ENCODE data around the gene MATN1.

The MATN1 gene

GRCh38 chr1:30687886-30688285 lies 35.5 kb downstream of the MATN1 start:
- no peak overlapping the region for H3K4me3 ChIP-seq (ENCODE audit: control insufficient read depth, low read depth, low read length)
- TF ChIP-seq CTCF (conservative IDR thresholded peaks at IDR 0.05; ENCODE audit: control insufficient read depth, insufficient read depth, low read depth, low read length) = no peak
- DNase-seq (ENCODE audit: low read depth) = no peak

DNA sequence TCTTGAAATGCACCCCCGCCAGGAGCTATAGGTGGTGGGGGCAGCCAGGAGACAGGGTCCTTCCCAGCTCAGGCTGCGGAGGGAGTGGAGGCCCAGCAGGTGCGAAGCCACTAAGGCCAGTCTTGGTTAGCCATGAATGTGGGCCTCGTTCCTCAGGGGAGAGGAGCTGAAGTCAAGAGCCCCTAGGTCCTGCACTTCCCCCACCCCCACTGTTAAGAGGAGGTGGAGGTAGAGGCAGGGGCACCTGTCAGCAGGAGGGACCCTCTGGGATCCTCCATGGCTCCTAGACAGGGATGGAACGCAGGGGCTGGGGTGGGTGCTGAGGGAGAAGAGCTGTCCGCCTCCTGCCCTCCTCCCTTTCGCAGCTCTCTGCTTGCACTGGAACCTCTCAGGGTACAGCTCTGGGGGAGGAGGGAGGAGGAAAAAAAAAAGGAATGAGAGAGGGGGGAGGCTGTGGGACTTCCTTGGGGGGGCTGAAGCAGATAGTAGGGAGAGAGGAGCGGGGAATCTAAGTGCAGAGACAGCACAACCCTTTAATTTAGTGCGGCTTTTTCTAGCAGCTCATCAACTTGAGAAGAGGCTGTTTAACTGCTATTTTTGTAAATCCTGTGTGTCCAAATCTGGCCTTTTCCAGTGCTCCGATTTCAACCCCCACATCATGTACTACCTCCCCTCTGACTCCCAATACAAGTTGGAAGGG lies 37.0 kb downstream of the MATN1 start:
- H3K4me3 ChIP-seq (ENCODE audit: control insufficient read depth, low read depth, low read length) = no peak overlapping the region
- TF ChIP-seq CTCF (conservative IDR thresholded peaks at IDR 0.05; ENCODE audit: control insufficient read depth, insufficient read depth, low read depth, low read length) = no peak
- no peak for DNase-seq (ENCODE audit: low read depth)

GRCh38 chr1:30685796-30686165 lies 37.6 kb downstream of the MATN1 start:
- TF ChIP-seq CTCF (conservative IDR thresholded peaks at IDR 0.05; ENCODE audit: control insufficient read depth, insufficient read depth, low read depth, low read length) = no peak
- DNase-seq (ENCODE audit: low read depth) = no peak
- H3K4me3 ChIP-seq (ENCODE audit: control insufficient read depth, low read depth, low read length) = no peak overlapping the region

GRCh38 chr1:30684881-30685795 lies 38.2 kb downstream of the MATN1 start:
- DNase-seq (ENCODE audit: low read depth) = no peak
- H3K4me3 ChIP-seq (ENCODE audit: control insufficient read depth, low read depth, low read length) = no peak overlapping the region
- TF ChIP-seq CTCF (conservative IDR thresholded peaks at IDR 0.05; ENCODE audit: control insufficient read depth, insufficient read depth, low read depth, low read length) = no peak

- H3K4me3 ChIP-seq (ENCODE audit: control insufficient read depth, low read depth, low read length) = no peak overlapping the region
- DNase-seq (ENCODE audit: low read depth) = no peak
- no peak for TF ChIP-seq CTCF (conservative IDR thresholded peaks at IDR 0.05; ENCODE audit: control insufficient read depth, insufficient read depth, low read depth, low read length)
These were observed 39.1 kb downstream of the MATN1 start for GRCh38 chr1:30684259-30684658.

DNA sequence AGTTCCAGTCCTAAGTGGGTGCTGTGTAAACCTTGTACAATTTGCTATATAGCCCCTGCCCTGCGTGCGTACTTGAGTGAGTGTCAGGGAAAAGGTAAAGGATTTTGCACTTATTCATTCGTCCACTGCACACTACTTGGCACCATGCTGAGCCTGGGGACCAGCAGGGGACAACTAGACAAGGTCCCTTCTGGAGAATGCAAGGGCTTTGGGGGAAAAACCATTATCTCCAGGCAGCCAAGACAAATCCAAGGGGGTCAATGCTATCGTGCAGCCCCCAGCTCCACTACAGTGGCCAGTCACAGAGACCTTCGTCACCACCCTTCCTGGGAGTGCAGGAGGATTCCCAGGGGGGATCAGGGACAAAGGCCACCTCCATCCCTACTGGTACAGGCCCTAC lies 39.7 kb downstream of the MATN1 start:
- no peak for TF ChIP-seq CTCF (conservative IDR thresholded peaks at IDR 0.05; ENCODE audit: control insufficient read depth, insufficient read depth, low read depth, low read length)

More for the DNA sequence above, 39.7 kb downstream of the MATN1 start:
- no peak for DNase-seq (ENCODE audit: low read depth)
- H3K4me3 ChIP-seq (ENCODE audit: control insufficient read depth, low read depth, low read length) = no peak overlapping the region

All from fibroblast of mammary gland (primary cell).